Fibroblast of the aortic adventitia (primary cell): ENCODE data around the gene RALB. TPM values are rescaled to one million over a fixed set of nuclear protein-coding genes. Genes with fewer than 3 reads are reported as not detected.

Source experiments
- DNase-seq: peaks from one replicate; pipeline ENCODE4 v3.0.0-alpha.2; 2010; ENCODE audit warnings: low read depth
- H3K4me3 ChIP-seq: 2 replicates; pipeline ENCODE4 v1.5.1; 2011; ENCODE audit warnings: low read depth, mild to moderate bottlenecking, control low read depth, low read length, moderate library complexity
- total RNA-seq: library from RNA; depleted of rRNA; stranded (reverse); fragments of >200 nt; gene quantifications from 2 replicates; pipeline ENCODE4 v1.2.3, GENCODE V29; 2012; ENCODE audit warnings: low replicate concordance
- TF ChIP-seq, protein P1 (sequence below): IDR thresholded peaks from 2 replicates; pipeline ENCODE4 v1.5.1; 2011; ENCODE audit warnings: mild to moderate bottlenecking, low read length, control low read depth, inconsistent platforms; ENCODE audit not compliant: insufficient read depth

RALB gene
- total RNA-seq, 1 donor: 73.7 TPM

DNA sequence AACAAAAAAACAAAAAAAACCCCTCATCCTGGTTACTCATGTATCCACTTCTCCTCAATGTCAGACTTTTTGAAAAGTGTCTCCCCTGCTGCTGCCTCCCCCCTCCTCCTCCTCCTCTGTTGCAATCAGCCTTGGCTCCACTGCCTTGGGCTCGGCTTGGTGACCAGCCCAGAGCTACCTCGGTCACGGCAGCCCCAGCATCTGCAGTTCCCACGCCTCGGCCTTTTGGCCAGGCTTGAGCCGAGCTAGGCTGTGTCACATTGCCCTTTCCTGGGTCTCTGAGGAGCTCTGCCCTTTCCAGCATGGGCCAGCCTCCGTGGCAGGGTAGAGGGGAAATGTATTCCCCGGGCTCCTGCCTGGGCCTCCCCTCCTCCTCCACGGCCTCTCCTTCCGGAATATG, 70.6 kb downstream of the RALB start:
- DNase-seq: peak; percentile 76
- H3K4me3 ChIP-seq: no peak overlapping the region
- TF ChIP-seq, protein P1, sequence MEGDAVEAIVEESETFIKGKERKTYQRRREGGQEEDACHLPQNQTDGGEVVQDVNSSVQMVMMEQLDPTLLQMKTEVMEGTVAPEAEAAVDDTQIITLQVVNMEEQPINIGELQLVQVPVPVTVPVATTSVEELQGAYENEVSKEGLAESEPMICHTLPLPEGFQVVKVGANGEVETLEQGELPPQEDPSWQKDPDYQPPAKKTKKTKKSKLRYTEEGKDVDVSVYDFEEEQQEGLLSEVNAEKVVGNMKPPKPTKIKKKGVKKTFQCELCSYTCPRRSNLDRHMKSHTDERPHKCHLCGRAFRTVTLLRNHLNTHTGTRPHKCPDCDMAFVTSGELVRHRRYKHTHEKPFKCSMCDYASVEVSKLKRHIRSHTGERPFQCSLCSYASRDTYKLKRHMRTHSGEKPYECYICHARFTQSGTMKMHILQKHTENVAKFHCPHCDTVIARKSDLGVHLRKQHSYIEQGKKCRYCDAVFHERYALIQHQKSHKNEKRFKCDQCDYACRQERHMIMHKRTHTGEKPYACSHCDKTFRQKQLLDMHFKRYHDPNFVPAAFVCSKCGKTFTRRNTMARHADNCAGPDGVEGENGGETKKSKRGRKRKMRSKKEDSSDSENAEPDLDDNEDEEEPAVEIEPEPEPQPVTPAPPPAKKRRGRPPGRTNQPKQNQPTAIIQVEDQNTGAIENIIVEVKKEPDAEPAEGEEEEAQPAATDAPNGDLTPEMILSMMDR: no peak

DNA sequence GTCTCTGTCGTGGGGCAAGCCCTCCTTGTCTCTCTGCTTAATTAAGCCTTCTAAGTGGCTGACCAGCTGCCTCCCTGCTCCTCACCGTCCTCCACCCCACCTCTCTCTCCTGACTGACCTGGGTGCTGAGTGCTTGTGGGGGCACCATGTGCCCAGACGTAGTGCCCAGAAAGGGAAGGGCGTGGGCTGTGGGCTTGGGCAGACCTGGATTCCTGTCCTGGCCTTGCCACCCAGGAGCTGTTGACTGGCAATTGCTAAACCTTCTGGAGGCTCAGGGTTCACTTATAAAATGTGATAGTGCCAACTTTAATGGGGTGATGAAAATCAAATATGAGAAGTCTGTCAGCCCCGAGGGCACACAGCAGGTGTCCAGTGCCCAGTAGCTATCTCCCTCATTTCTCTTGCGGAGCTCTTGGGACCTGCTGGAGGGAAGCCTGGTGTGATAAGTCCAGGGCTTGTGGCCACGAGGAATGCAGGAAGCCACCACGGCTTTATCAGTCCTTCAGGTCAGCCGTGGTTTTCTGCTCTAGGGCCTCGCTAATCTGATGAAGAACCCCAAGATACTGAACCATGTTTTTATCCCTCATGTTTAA, 71.3 kb downstream of the RALB start:
- H3K4me3 ChIP-seq: no peak overlapping the region
- TF ChIP-seq, protein P1: no peak
- DNase-seq: no peak

DNA sequence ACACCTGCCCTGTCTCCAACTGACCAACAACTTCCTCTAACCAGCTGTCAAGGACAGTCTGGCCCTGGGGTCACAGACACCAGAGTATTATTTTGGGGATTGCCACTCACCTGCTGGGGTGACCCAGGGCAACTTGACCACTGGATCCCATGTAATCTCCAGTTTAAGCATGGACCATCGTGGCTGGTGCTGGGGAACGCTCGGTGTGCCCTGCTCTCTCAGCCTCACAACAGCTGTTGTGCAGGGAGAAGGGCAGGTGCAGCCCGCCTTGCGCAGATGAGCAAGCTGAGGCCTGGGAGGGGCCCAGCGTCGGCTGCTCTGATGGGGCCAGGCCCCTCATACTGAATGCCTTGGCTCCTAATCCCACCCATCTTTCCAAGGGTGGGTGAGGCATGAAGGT, 72.3 kb downstream of the RALB start:
- DNase-seq: no peak
- TF ChIP-seq, protein P1: no peak
- H3K4me3 ChIP-seq: no peak overlapping the region

DNA sequence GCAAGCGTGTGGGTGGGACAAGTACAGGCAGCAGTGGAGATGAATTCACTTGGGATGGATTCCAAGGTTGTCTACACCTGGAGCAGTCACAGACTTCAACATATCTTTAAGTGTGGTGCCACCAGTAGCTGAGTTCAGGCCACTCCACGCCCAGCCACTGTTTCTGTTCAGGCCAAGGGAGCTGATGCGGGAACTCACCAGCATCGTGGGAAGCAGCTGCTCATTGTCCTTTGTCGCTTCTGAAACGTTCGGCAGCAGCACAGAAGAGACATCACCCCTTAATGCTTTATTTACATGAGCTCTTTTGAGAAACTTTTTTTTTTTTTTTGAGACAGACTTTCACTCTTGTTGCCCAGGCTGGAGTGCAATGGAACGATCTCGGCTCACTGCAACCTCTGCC, 73.4 kb downstream of the RALB start:
- no peak for DNase-seq
- TF ChIP-seq, protein P1: no peak

DNA sequence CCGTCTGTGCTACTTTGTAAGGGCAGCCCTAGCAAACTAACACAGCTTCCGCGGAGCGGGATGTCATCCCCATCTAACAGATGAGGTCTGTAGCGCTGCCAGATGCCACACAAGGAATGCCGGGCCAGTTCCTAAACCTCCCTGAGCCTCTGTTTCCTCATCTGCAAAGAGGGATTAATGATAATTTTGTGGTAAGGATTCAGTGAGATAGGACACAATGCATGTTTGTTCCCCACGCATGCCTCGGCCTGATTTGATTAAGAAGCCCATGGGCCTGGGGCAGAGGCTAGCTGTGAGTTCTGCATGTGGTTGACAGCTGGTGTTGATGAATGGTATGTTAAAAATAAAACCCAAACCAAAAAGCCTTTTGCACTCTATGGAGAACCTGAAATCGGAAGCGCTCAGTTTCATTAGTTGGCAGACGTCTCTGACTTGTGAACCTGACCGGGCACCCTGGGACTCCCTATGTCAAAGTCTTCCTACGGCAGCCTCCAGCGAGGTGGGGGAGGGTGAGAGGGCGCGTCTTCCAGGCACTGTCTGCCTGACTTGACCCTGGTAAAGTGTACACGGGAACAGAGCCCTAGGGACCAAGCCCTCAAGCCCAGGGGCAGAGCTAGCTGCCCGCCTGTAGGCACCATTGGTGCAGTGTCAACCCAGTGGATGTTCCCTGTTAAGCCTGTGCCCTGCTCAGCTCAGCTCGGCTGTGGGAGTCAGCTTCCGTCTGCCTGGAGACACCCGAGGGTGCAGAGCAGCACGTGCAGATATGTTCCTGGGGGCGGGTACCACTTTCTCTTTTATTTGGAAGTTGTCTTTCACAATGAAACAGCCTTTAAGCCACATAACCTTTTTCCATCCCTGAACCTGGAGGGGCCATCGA, 78.5 kb downstream of the RALB start:
- DNase-seq: no peak
- no peak overlapping the region for H3K4me3 ChIP-seq
- TF ChIP-seq, protein P1: no peak

More for the DNA sequence above, 73.4 kb downstream of the RALB start:
- H3K4me3 ChIP-seq: no peak overlapping the region

DNA sequence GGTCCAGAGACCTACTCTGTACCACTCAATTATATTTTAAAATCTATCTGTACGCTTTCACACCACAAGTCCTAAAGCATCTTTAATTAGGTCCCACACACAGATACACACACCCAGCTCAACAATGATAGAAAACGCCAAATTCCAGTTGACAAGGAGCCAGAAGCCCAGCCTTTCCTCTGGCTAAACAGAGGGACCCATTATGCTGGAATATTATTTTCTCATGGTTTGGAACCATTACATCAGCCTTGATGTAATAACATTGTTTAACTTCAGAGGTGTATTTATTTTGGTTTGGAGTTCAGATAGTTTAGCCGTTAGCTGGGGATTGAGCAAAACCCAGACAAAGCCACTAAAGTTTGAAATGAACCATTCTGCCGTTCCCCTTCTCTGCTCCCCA, 79.3 kb downstream of the RALB start:
- H3K4me3 ChIP-seq: no peak overlapping the region
- DNase-seq: peak; percentile 38
- TF ChIP-seq, protein P1: no peak
